Rectal smooth muscle tissue (tissue), 1 donor: ENCODE data around the gene SNRPF.

Source experiments
- H3K27ac ChIP-seq: one replicate; pipeline ENCODE4 v1.7.0; 2013; ENCODE audit warnings: low read depth, low read length, inconsistent platforms
- H3K27me3 ChIP-seq: one replicate; pipeline ENCODE4 v1.7.0; 2013; ENCODE audit warnings: low read length; ENCODE audit not compliant: control insufficient read depth, insufficient read depth
- H3K36me3 ChIP-seq: one replicate; pipeline ENCODE4 v1.7.0; 2013; ENCODE audit warnings: low read length; ENCODE audit not compliant: control insufficient read depth, insufficient read depth
- H3K4me1 ChIP-seq: one replicate; pipeline ENCODE4 v1.7.0; 2013; ENCODE audit warnings: low read length; ENCODE audit not compliant: control insufficient read depth, insufficient read depth
- H3K4me3 ChIP-seq: one replicate; pipeline ENCODE4 v1.7.0; 2013; ENCODE audit warnings: low read length
- H3K9ac ChIP-seq: one replicate; pipeline ENCODE4 v1.7.0; 2013; ENCODE audit warnings: low read length

The SNRPF gene

DNA sequence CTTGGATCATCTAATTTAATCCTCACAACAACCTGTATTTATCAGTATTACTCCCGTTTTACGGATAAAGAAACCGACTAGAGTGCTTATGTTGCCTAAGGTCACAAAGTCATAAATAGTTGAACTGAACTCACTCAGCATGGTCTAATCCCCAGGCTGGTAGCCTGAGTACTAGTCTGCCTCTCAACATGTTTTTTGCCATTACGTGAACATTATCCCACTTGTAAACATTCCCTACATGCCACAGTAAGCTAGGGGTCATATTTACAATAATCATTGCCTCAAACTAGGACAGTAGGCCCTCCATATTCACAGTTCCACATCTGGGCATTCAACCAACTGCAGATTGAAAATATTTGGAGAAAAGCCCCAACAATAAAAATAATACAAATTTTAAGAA is 12.1 kb downstream of the SNRPF start:
- H3K27ac ChIP-seq: no peak overlapping the region
- H3K4me1 ChIP-seq: no peaks in the 10 kb centered on the region
- H3K4me3 ChIP-seq: no peak overlapping the region
- peaks cover 3% of the 10 kb centered on the region for H3K36me3 ChIP-seq
- H3K27me3 ChIP-seq: no peaks in the 10 kb centered on the region
- H3K9ac ChIP-seq: no peak overlapping the region

GRCh38 chr12:95874452-95874851 is 15.7 kb downstream of the SNRPF start:
- H3K27ac ChIP-seq: no peak overlapping the region
- H3K36me3 ChIP-seq: peaks cover 3% of the 10 kb centered on the region
- H3K4me3 ChIP-seq: no peak overlapping the region
- H3K27me3 ChIP-seq: no peaks in the 10 kb centered on the region
- no peak overlapping the region for H3K9ac ChIP-seq
- no peaks in the 10 kb centered on the region for H3K4me1 ChIP-seq

GRCh38 chr12:95877622-95878021 is 18.9 kb downstream of the SNRPF start:
- peaks cover 3% of the 10 kb centered on the region for H3K36me3 ChIP-seq
- no peak overlapping the region for H3K27ac ChIP-seq
- no peak overlapping the region for H3K9ac ChIP-seq
- H3K27me3 ChIP-seq: no peaks in the 10 kb centered on the region
- no peaks in the 10 kb centered on the region for H3K4me1 ChIP-seq
- no peak overlapping the region for H3K4me3 ChIP-seq

- H3K27me3 ChIP-seq: no peaks in the 10 kb centered on the region
- no peaks in the 10 kb centered on the region for H3K36me3 ChIP-seq
- H3K4me1 ChIP-seq: no peaks in the 10 kb centered on the region
- no peak overlapping the region for H3K4me3 ChIP-seq
- no peak overlapping the region for H3K9ac ChIP-seq
- H3K27ac ChIP-seq: no peak overlapping the region
Observed at GRCh38 chr12:95880895-95881294, 22.1 kb downstream of the SNRPF start.

GRCh38 chr12:95881331-95881955 is 22.7 kb downstream of the SNRPF start:
- H3K36me3 ChIP-seq: no peaks in the 10 kb centered on the region
- no peak overlapping the region for H3K9ac ChIP-seq

DNA sequence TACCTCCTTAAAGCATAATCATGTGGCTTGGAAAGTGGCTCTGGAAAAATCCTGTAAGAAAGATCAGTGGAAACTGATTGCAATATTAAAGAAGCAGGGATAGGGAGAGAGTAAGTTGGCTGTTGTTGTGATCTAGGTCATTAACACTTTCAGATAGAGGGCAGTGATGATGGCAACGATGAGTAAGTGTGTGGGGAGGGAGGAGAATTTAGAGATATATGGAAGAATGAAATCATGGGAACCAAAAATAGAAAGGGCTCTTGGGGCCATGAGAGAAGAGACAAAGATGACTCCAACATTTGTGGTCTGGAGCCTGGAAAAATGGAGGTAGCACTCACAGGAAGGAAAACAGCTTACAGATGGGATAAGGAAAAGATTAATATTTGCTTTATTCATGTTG is 23.3 kb downstream of the SNRPF start:
- no peak overlapping the region for H3K4me3 ChIP-seq
- no peak overlapping the region for H3K27ac ChIP-seq
- no peaks in the 10 kb centered on the region for H3K27me3 ChIP-seq
- H3K4me1 ChIP-seq: no peaks in the 10 kb centered on the region
- H3K9ac ChIP-seq: no peak overlapping the region
- no peaks in the 10 kb centered on the region for H3K36me3 ChIP-seq

More at GRCh38 chr12:95881331-95881955, 22.7 kb downstream of the SNRPF start:
- H3K4me1 ChIP-seq: no peaks in the 10 kb centered on the region
- H3K27me3 ChIP-seq: no peaks in the 10 kb centered on the region
- H3K4me3 ChIP-seq: no peak overlapping the region
- H3K27ac ChIP-seq: no peak overlapping the region

- Histone ChIP-seq H3K4me1 (no peaks in the 10 kb centered on the region), H3K9ac (no peak overlapping the region), H3K4me3 (no peak overlapping the region), H3K36me3 (no peaks in the 10 kb centered on the region), H3K27ac (no peak overlapping the region), H3K27me3 (no peaks in the 10 kb centered on the region)
Observed at GRCh38 chr12:95882873-95883272, 24.1 kb downstream of the SNRPF start.

- Histone ChIP-seq H3K9ac (no peak overlapping the region), H3K27ac (no peak overlapping the region), H3K27me3 (no peaks in the 10 kb centered on the region), H3K36me3 (no peaks in the 10 kb centered on the region), H3K4me1 (no peaks in the 10 kb centered on the region), H3K4me3 (no peak overlapping the region)
Observed at GRCh38 chr12:95884998-95885397, 26.2 kb downstream of the SNRPF start.

- no peaks in the 10 kb centered on the region for H3K36me3 ChIP-seq
- H3K9ac ChIP-seq: no peak overlapping the region
- H3K27ac ChIP-seq: no peak overlapping the region
- H3K4me3 ChIP-seq: no peak overlapping the region
- H3K27me3 ChIP-seq: no peaks in the 10 kb centered on the region
- H3K4me1 ChIP-seq: no peaks in the 10 kb centered on the region
Observed at GRCh38 chr12:95887311-95887710, 28.6 kb downstream of the SNRPF start.

DNA sequence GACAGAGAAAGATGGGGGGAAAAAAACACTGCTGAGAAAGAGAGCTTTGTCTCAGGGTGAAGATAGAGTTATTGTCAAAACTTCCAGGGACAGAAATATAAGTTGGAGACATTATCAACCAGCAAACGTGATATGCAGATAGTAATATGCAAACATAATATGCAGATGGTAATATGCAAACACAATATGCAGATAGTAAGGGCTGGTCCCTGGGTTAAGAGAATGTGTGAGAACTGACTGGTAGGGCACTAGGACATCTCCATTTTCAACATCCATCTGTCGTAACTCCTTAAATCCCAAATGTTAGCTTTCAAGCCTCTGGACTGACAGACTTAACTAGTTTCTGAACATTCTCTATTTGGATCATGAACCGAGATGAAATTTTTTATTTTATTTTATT is 32.2 kb downstream of the SNRPF start:
- Histone ChIP-seq H3K27ac (no peak overlapping the region), H3K4me1 (no peaks in the 10 kb centered on the region)

GRCh38 chr12:95896846-95897245 is 38.1 kb downstream of the SNRPF start:
- no peaks in the 10 kb centered on the region for H3K36me3 ChIP-seq
- H3K9ac ChIP-seq: no peak overlapping the region
- H3K27me3 ChIP-seq: no peaks in the 10 kb centered on the region
- no peaks in the 10 kb centered on the region for H3K4me1 ChIP-seq
- no peak overlapping the region for H3K4me3 ChIP-seq
- H3K27ac ChIP-seq: no peak overlapping the region

More for the DNA sequence above, 32.2 kb downstream of the SNRPF start:
- Histone ChIP-seq H3K36me3 (no peaks in the 10 kb centered on the region), H3K27me3 (no peaks in the 10 kb centered on the region), H3K9ac (no peak overlapping the region), H3K4me3 (no peak overlapping the region)

GRCh38 chr12:95898081-95898480 is 39.3 kb downstream of the SNRPF start:
- H3K27me3 ChIP-seq: no peaks in the 10 kb centered on the region
- H3K4me3 ChIP-seq: no peak overlapping the region
- no peaks in the 10 kb centered on the region for H3K36me3 ChIP-seq
- H3K9ac ChIP-seq: no peak overlapping the region
- H3K4me1 ChIP-seq: no peaks in the 10 kb centered on the region
- H3K27ac ChIP-seq: no peak overlapping the region

DNA sequence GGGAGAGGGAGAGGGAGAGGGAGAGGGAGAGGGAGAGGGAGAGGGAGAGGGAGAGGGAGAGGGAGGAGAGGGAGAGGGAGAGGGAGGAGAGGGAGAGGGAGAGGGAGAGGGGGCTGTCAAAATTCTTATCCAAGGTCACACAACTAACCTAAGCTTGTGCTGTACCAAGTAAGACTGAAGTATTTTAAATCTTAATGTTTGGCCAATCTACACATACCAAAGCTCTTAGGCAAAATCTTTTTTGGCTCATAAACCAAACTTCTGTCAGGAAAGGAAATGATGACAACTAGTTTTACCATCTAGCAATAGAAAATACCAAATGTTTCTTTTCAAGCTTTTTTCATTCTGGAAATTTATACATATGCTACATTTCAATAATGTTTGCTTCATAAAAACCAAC is 49.8 kb downstream of the SNRPF start:
- Histone ChIP-seq H3K4me1 (no peaks in the 10 kb centered on the region), H3K4me3 (no peak overlapping the region), H3K27me3 (no peaks in the 10 kb centered on the region), H3K9ac (no peak overlapping the region), H3K27ac (no peak overlapping the region), H3K36me3 (no peaks in the 10 kb centered on the region)
